ENCODE measurements around the gene WBP1. TPM values are rescaled to one million over a fixed set of nuclear protein-coding genes. Genes with fewer than 3 reads are reported as not detected.

WBP1 gene
- 10 to 100 TPM; 27.4 to 47.1 TPM for total RNA-seq

GRCh38 chr2:74458132-74458937 is at the start of gene WBP1:
WBP1 (plus strand) TSS chr2:74458438; CDS start chr2:74458603, 165 bp downstream.
- H3K4me1 ChIP-seq (ENCODE audit: control insufficient read depth in 1 of 2, low read depth in 2 of 2): peaks cover 22 to 35% of the 10 kb centered on the region in 2 donors
- TF ChIP-seq CTCF (IDR thresholded peaks at IDR 0.05): no peak

GRCh38 chr2:74413001-74413698 is 45.1 kb upstream of the WBP1 start:
- no peak for TF ChIP-seq CTCF (IDR thresholded peaks at IDR 0.05)
- Histone ChIP-seq H3K27me3 (replicated peaks; ENCODE audit: insufficient read depth) (no peaks in the 10 kb centered on the region), H3K4me3 (no peak overlapping the region), H3K9me3 (no peaks in the 10 kb centered on the region), H3K4me1 (ENCODE audit: control insufficient read depth in 1 of 2, low read depth in 2 of 2) (peaks cover 3 to 20% of the 10 kb centered on the region in 2 donors), H3K36me3 (no peaks in the 10 kb centered on the region), H3K27ac (no peak overlapping the region)
- ATAC-seq (ENCODE audit: insufficient number of reproducible peaks, low FRiP score, low read depth): no peak
- DNase-seq (ENCODE audit: low spot score): no peak

More at GRCh38 chr2:74458132-74458937, at the start of gene WBP1:
- ATAC-seq (ENCODE audit: insufficient number of reproducible peaks, low FRiP score, low read depth) (peak; percentile 94), DNase-seq (ENCODE audit: low spot score) (peak; percentile 100)
- Histone ChIP-seq H3K27ac (peak within 1 kb of the TSS; percentile 86 to 93), H3K9me3 (no peaks in the 10 kb centered on the region), H3K36me3 (no peaks in the 10 kb centered on the region), H3K4me3 (peak within 1 kb of the TSS; percentile 80), H3K27me3 (replicated peaks; ENCODE audit: insufficient read depth) (no peaks in the 10 kb centered on the region)

- peak overlapping the region in 1 of 2 donors; percentile 48 for H3K27ac ChIP-seq
- DNase-seq (ENCODE audit: low spot score) (no peak), ATAC-seq (ENCODE audit: insufficient number of reproducible peaks, low FRiP score, low read depth) (peak; percentile 26)
- no peaks in the 10 kb centered on the region for H3K27me3 ChIP-seq (replicated peaks; ENCODE audit: insufficient read depth)
- peak overlapping the region; percentile 89 for H3K4me3 ChIP-seq
- no peaks in the 10 kb centered on the region for H3K36me3 ChIP-seq
- H3K4me1 ChIP-seq (ENCODE audit: control insufficient read depth in 1 of 2, low read depth in 2 of 2): peaks cover 3 to 28% of the 10 kb centered on the region in 2 donors
- H3K9me3 ChIP-seq: no peaks in the 10 kb centered on the region
- TF ChIP-seq CTCF (IDR thresholded peaks at IDR 0.05): no peak
Observed at GRCh38 chr2:74414441-74414840, 43.8 kb upstream of the WBP1 start.

- ATAC-seq (ENCODE audit: insufficient number of reproducible peaks, low FRiP score, low read depth) (peak; percentile 21), DNase-seq (ENCODE audit: low spot score) (no peak)
- Histone ChIP-seq H3K9me3 (no peaks in the 10 kb centered on the region), H3K4me1 (ENCODE audit: control insufficient read depth in 1 of 2, low read depth in 2 of 2) (peaks cover 3 to 28% of the 10 kb centered on the region in 2 donors), H3K4me3 (peak overlapping the region; percentile 89), H3K36me3 (no peaks in the 10 kb centered on the region), H3K27me3 (replicated peaks; ENCODE audit: insufficient read depth) (no peaks in the 10 kb centered on the region), H3K27ac (peak overlapping the region in 1 of 2 donors; percentile 48)
- peak; percentile 32 for TF ChIP-seq CTCF (IDR thresholded peaks at IDR 0.05)
Observed at GRCh38 chr2:74414881-74415761, 43.1 kb upstream of the WBP1 start.
